Pancreas (tissue), 10 donors: ENCODE results near the gene PLPP1. TPM values are rescaled to one million over a fixed set of nuclear protein-coding genes. Genes with fewer than 3 reads are reported as not detected.

Source experiments
- ATAC-seq, 4 donors: fragments of 200-7000 bp; cut with Tn5 transposase; one replicate each; pipeline versions ENCODE4 v1.8.0 to v1.9.1; 2020; ENCODE audit warnings: mild to moderate bottlenecking in 4 of 4, moderate library complexity in 4 of 4
- DNase-seq, 6 donors: peaks; one replicate each; pipeline ENCODE4 v3.0.0-alpha.2; 2020
- FAIRE-seq: peaks from 2 replicates; lab custom pipeline; 2012; peaks lifted over from hg19 to GRCh38; lab: Jason Lieb, UNC
- H3K27ac ChIP-seq, 4 donors: fragments of 200-600 bp; sonication (generic); 1 replicate in 3 of 4; 2 replicates in 1 of 4; pipeline versions ENCODE4 v1.5.0 to v1.8.0; 2020
- H3K27me3 ChIP-seq, 4 donors: fragments of 200-600 bp; one replicate each; pipeline ENCODE4 v1.8.0; 2021
- H3K36me3 ChIP-seq, 3 donors: fragments of 200-600 bp; sonication (generic) in 1 of 3; one replicate each; pipeline versions ENCODE4 v1.5.0 to v1.8.0; 2020 to 2021
- H3K4me1 ChIP-seq, 3 donors: fragments of 200-600 bp; one replicate each; pipeline ENCODE4 v1.8.0; 2021
- H3K4me3 ChIP-seq, 4 donors: fragments of 200-600 bp; sonication (generic) in 2 of 4; one replicate each; pipeline versions ENCODE4 v1.5.0 to v1.8.0; 2020 to 2021
- H3K9me3 ChIP-seq, 4 donors: fragments of 200-600 bp; one replicate each; pipeline ENCODE4 v1.8.0; 2021
- CTCF ChIP-seq, 4 donors: fragments of 200-600 bp; sonication (generic) in 3 of 4; IDR thresholded peaks; one replicate each; pipeline versions ENCODE4 v1.5.0 to v1.8.0; 2021; ENCODE audit warnings: antibody characterized with exemption in 4 of 4
- WGBS, 2 donors: extraction: QIAGEN DNeasy Blood & Tissue Kit; methylation state at CpG; one replicate each; pipeline ENCODE4 v1.1.7; 2013; 5-methylcytosine and 5-hydroxymethylcytosine counted together
- intact Hi-C, 3 donors: fragments of 100-400 bp; cut with DNase I; formaldehyde crosslinking; loops; one replicate each; pipeline versions ENCODE4 v1.11.1 to v1.14.2; 2022
- polyA plus RNA-seq, 2 donors: library from polyadenylated mRNA; stranded (reverse); fragments of 200-250 nt; gene quantifications; one replicate each; pipeline ENCODE4 v1.2.3, GENCODE V29; 2013
- total RNA-seq, 6 donors: library from RNA; stranded (reverse); fragmentation: NEBNext Ultra II Directional in 4 of 6; extraction: Animal tissue kit (Norgen Biotek cat#: 25700) in 4 of 6; gene quantifications; one replicate each; pipeline versions ENCODE4 v1.2.1 to v1.2.4, GENCODE V29; 2021 to 2023
- donor health status: healthy with polysubstance abuse.
- donor health status: DM: no; HTN: no; CAD: no; lungs with moderate emphysema.
- donor health status: DM: no; HTN: no; CAD: no.
- donor health status: control.
- donor health status: control.
- donor health status: Bipolar disorder and iron deficiency.
- donor health status: DM: yes; HTN: yes; CAD: no.
- donor health status: DM: no; HTN: no; CAD: no.
- donor health status: DM: no; HTN: no; CAD: no.
- donor health status: DM: yes; HTN: yes; CAD: no.

PLPP1 gene
- total and polyA plus RNA-seq, 8 donors: 11.5 to 34.9 (median 20.6) TPM

- FAIRE-seq (no peak), ATAC-seq (no peak), DNase-seq (no peak)
- H3K27ac ChIP-seq: no peak overlapping the region
- peaks cover 0 to 9% (median 5%) of the 10 kb centered on the region in 3 donors for H3K4me1 ChIP-seq
- H3K4me3 ChIP-seq: no peak overlapping the region
- TF ChIP-seq CTCF (IDR thresholded peaks at IDR 0.05): no peak
- intact Hi-C loops: no loop called here
- H3K36me3 ChIP-seq: no peaks in the 10 kb centered on the region
- H3K9me3 ChIP-seq: no peaks in the 10 kb centered on the region
- no peaks in the 10 kb centered on the region for H3K27me3 ChIP-seq
- 74 to 78% methylated on average over 3 of the region's 3 CpGs for WGBS, 2 donors
These were observed 93.5 kb downstream of the PLPP1 start for GRCh38 chr5:55441107-55441771.

- no peak overlapping the region for H3K27ac ChIP-seq
- 84 to 85% methylated on average over 6 of the region's 6 CpGs for WGBS, 2 donors
- peak in 1 of 4 donors; percentile 10 for ATAC-seq
These were observed 94.5 kb downstream of the PLPP1 start for GRCh38 chr5:55440188-55440646.

GRCh38 chr5:55438998-55439397, 95.8 kb downstream of the PLPP1 start:
- Histone ChIP-seq H3K36me3 (no peaks in the 10 kb centered on the region), H3K27ac (peak overlapping the region; percentile 24 to 69 (median 46)), H3K27me3 (no peaks in the 10 kb centered on the region), H3K4me1 (peaks cover 0 to 9% (median 5%) of the 10 kb centered on the region in 3 donors), H3K4me3 (no peak overlapping the region), H3K9me3 (no peaks in the 10 kb centered on the region)
- no peak for TF ChIP-seq CTCF (IDR thresholded peaks at IDR 0.05)
- 84 to 91% methylated on average over 4 of the region's 4 CpGs for WGBS, 2 donors
- ATAC-seq (peak in 3 of 4 donors; percentile 31 to 39 (median 31)), FAIRE-seq (no peak), DNase-seq (no peak)
- intact Hi-C loops: no loop called here

More at GRCh38 chr5:55440188-55440646, 94.5 kb downstream of the PLPP1 start:
- H3K9me3 ChIP-seq: no peaks in the 10 kb centered on the region
- intact Hi-C loops: no loop called here
- no peaks in the 10 kb centered on the region for H3K27me3 ChIP-seq
- peaks cover 0 to 9% (median 5%) of the 10 kb centered on the region in 3 donors for H3K4me1 ChIP-seq
- no peak overlapping the region for H3K4me3 ChIP-seq
- TF ChIP-seq CTCF (IDR thresholded peaks at IDR 0.05): no peak
- FAIRE-seq (no peak), DNase-seq (no peak)
- no peaks in the 10 kb centered on the region for H3K36me3 ChIP-seq

GRCh38 chr5:55437859-55438206, 96.9 kb downstream of the PLPP1 start:
- Histone ChIP-seq H3K9me3 (no peaks in the 10 kb centered on the region), H3K27me3 (no peaks in the 10 kb centered on the region), H3K27ac (peak overlapping the region in 3 of 4 donors; percentile 26 to 69 (median 65)), H3K4me3 (no peak overlapping the region), H3K4me1 (peaks cover 0 to 9% (median 5%) of the 10 kb centered on the region in 3 donors), H3K36me3 (no peaks in the 10 kb centered on the region)
- intact Hi-C loops: no loop called here
- ATAC-seq (peak in 3 of 4 donors; percentile 5 to 20 (median 12)), FAIRE-seq (no peak), DNase-seq (no peak)
- 88 to 93% methylated on average over 2 of the region's 2 CpGs for WGBS, 2 donors
- TF ChIP-seq CTCF (IDR thresholded peaks at IDR 0.05): no peak

GRCh38 chr5:55437452-55437851, 97.3 kb downstream of the PLPP1 start:
- WGBS, 2 donors: 73 to 79% methylated on average over 1 of the region's 1 CpG
- ATAC-seq: no peak
- TF ChIP-seq CTCF (IDR thresholded peaks at IDR 0.05): no peak

More at GRCh38 chr5:55437452-55437851, 97.3 kb downstream of the PLPP1 start:
- intact Hi-C loops: no loop called here
- Histone ChIP-seq H3K4me1 (peaks cover 0 to 9% (median 5%) of the 10 kb centered on the region in 3 donors), H3K36me3 (no peaks in the 10 kb centered on the region), H3K27ac (peak overlapping the region in 2 of 4 donors; percentile 65 to 69), H3K27me3 (no peaks in the 10 kb centered on the region), H3K4me3 (no peak overlapping the region), H3K9me3 (no peaks in the 10 kb centered on the region)
- FAIRE-seq (no peak), DNase-seq (no peak)
